T47D (cell line): ENCODE measurements around the gene LBR.
"Not testable (repeated sequence)": the region's sequence is repeated elsewhere in the genome, so short reads cannot be mapped to it uniquely, and the experiment has no call there.

Source experiments
- DNase-seq, 2 experiments: peaks; one replicate each; pipeline versions ENCODE4 v3.0.0 to v3.0.0-alpha.2; 2011 to 2012; ENCODE audit warnings: low read depth in 1 of 2, low spot score in 1 of 2
- JUND ChIP-seq: IDR thresholded peaks from 2 replicates; pipeline ENCODE4 v1.6.1; 2012; ENCODE audit warnings: low read depth
- in situ Hi-C: cut with HindIII; loops from 2 replicates; pipeline ENCODE4 v1.10.0; 2016; ENCODE audit warnings: low sequenced_read_pairs, low pct_unique_long_range_greater_than_20kb

Gene LBR

DNA sequence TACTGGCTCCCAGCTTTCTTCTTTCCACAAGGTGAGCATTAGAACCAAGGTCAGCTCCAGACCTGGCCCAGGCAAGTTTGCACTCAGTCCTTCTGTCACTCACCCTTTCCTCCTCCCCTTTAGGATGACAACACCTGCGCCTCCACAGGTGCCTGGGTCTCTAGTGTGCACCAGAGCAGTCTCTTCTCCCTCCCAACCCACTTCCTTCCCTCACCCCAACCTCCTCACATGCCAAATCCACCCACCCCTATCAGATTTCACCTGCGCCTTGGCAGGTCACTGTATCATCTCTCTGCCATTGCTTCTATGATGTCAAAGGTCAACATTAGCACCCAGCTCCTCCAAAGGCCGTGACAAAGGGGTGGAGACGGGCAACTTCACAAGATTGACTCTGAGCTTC lies 38.0 kb downstream of the LBR start:
- in situ Hi-C loops, result no loop called here
- TF ChIP-seq JUND, result no peak
- DNase-seq, result no peak

DNA sequence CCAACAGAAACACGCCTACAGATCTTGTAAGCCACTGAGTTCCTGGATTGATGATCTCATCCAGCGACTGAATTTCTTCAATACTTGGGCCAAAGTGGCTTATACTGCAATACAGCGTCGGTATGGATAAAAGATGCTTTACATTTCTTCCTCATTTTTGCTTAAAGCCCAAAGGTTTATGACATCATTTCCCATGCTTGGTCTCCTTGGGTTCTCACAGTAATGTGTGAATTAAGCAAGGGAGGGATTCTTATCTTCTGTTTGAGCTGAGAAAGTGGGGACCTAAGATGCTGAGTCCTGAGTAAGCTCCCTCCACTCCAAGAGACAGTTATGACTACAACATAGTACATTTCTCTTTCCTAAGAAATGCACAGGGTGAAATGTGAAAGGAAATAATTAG lies 39.5 kb downstream of the LBR start:
- no peak for DNase-seq
- TF ChIP-seq JUND, result no peak
- in situ Hi-C loops, result no loop called here

DNA sequence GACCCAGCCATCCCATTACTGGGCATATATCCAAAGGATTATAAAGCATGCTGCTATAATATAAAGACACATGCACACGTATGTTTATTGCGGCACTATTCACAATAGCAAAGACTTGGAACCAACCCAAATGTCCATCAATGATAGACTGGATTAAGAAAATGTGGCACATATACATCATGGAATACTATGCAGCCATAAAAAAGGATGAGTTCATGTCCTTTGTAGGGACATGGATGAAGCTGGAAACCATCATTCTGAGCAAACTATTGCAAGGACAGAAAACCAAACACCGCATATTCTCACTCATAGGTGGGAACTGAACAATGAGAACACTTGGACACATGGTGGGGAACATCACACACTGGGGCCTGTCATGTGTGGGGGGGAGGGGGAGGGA lies 41.0 kb downstream of the LBR start:
- in situ Hi-C loops, DNase-seq: not testable (repeated sequence)

DNA sequence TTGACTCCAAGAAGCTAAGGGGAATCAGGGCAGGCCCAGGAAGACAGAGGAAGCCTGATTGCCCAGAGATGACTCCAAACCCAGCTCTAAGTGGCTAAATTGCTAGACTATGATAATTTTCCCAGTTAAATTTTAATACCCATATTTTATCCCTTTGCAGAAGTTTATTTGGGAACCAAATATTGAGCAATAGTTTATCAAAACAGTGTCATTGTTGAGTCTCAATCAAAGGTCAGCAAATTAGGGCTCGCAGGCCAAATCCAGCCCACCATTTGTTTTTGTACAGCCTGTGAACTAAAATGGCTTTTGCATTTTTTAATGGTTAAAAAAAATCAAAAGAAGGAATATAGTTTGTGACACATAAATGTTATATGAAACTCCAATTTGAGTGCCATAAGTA lies 47.1 kb downstream of the LBR start:
- no peak for TF ChIP-seq JUND
- in situ Hi-C loops, result no loop called here

DNA sequence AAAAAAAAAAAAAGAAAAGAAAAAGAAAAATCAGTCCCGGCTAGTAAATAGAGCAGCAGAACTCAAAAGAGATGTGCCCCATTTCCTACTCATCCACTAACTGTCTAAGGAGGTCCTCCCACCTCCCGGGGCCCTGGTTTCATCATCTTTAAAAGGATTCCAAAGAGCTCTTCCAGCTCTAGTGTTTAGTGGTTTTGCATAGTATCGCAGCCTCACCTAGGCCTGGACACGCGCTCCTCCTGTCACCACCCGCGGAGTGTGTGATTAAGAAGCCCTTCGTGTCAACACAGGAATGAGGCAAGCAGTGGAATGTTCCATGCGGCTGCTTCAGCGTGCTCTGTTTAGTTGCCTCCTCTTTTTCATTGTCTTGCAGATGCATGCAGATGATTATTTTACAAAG lies 49.0 kb downstream of the LBR start:
- in situ Hi-C loops, result no loop called here
- DNase-seq, result peak in 1 of 2 experiments; percentile 9
- TF ChIP-seq JUND, result no peak

More for the DNA sequence above, 47.1 kb downstream of the LBR start:
- no peak for DNase-seq

DNA sequence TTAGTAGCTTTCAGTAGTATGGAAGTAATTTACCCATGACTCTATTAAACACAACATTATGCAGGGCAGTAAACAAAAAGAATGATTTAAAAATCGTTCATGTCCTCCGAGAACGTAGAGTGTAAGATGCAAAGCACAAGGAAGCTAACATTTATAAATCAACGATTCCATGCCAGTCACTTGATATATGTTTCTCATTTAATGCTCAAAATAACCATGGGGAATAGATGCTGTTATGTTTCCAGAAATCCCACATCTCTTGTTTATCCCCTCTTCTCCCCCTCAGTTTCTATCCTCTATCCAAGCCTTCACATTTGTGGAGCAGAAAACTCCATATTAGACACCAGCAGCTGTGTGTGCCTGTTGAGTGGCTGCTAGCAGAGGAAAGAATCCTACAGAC lies 52.8 kb downstream of the LBR start:
- DNase-seq, result no peak
- TF ChIP-seq JUND, result no peak
- in situ Hi-C loops, result no loop called here

DNA sequence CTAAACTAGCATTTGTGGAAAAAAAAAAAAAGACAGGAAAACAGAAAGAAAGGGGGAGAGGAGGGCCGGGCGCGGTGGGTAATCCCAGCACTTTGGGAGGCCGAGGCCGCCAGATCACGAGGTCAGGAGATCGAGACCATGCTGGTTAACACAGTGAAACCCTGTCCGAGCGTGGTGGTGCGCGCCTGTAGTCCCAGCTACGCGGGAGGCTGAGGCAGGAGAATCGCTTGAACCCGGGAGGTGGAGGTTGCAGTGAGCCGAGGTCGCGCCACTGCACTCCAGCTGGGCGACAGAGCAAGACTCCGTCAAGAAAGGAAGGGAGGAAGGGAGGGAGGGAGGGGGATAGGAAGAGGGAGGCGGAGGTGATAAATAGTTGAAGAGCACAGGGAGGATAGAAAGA lies 54.7 kb downstream of the LBR start:
- in situ Hi-C loops, result no loop called here
- TF ChIP-seq JUND, result no peak
- no peak for DNase-seq

DNA sequence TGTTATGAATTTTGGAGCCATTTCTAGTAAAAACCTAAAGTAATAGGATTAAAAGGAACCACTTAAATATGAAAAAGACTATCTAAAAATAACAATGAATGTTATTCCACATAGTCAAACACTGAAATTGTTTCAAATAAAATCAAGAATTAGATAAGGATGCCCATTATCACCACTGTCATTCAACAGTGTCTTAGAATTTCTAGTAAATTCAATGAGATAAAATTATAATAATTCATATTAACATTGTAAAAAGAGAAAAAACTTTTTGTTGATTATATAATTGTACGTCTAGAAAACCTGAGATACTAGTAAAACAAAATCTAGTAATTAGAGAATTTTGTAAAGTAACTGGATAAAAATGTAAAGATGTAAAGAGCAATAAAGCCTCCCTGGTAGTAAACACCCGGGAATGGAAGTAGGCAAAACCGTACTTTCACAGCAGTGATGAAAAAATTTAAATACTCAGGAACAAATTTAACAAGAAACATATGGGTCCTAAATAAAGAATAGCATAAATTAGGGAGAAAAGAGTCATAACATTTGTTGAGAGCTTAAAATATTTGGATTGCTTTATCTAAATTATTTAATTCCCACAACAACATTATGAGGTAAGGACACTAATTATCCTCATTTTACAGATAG lies 56.4 kb downstream of the LBR start:
- TF ChIP-seq JUND, result no peak
- in situ Hi-C loops, result no loop called here
- DNase-seq, result no peak

DNA sequence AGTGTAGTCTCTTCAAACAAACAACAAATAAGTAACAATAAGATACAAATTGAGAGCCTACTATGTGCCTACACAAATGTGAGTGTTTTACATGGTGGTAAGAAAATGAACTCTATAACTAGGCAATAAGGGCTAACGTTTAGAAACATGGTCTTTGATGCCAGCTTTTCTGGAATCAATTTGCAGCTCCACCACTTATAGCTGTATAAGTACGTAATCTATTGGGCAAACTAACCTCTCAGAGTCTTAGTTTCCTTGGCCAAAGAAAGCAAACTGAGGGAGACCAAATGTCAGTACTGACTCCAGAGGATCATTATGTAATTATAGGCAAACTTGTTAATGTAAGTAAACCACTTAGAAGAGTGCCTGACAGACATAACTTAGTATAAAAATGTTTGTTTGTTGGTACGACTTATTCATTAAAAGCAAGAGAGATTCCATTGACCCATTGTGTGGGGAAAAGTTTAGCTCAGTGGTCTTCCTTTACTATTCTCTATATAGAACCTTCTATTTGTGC lies 59.7 kb downstream of the LBR start:
- DNase-seq, result no peak
- no peak for TF ChIP-seq JUND
- in situ Hi-C loops, result no loop called here

DNA sequence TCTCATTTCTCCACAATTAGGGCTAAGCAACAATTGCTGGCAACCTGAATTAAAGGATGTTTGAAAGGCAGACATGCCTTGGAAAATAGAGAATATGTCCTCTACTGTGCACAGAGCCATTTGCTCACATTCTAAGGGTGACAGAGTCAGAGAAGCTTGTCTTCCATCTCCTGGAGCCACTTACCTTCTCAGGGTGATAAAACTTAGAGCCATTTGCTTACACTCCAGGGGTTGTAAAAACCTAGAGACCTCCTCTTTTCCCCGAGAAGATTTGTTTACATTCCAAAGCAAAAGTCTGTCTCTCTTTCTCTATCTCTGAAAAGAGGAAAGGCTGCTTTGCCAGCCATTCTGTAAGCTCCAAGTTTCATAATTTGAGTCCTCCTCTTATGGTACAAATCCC lies 61.3 kb downstream of the LBR start:
- in situ Hi-C loops, result no loop called here

DNA sequence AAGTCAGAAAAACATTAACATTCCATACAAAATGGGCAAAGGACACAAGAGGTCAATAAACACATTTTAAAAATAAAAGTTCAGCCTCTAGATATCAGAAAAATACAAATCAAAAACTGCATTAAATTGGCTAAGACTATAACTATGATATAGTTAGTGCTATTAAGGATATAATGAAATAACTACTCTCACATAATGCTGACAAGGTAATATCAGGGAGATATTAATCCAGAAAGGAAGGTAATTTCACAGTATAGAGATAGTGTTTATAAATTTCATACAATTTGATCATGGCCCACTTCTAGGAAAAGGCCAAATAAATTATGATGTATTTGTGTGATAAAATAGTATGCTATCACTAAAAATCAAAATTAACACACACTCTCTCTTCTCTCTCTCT lies 61.8 kb downstream of the LBR start:
- in situ Hi-C loops, result no loop called here
- no peak for TF ChIP-seq JUND
- DNase-seq, result no peak

More for the DNA sequence above, 61.3 kb downstream of the LBR start:
- DNase-seq, result no peak
- no peak for TF ChIP-seq JUND

DNA sequence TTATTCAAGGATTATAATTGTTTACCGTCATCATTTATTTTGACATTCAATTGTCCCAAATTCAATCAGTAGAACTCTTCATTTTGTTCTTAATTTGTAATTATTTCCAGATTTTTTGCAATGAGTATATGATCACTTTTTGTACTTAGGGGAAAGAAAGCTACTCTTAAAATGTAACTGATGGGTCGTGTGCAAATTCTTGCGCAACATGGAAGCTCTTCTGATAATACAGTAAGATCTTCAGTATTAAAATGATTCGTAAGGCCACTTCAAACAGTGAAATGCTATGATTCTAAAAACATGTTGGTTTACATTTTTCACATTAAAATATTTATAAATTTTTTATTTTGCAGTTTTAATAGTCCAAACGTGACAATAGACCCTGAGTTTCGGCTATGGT lies 63.4 kb downstream of the LBR start:
- TF ChIP-seq JUND, result no peak
- DNase-seq, result no peak
- in situ Hi-C loops, result no loop called here

DNA sequence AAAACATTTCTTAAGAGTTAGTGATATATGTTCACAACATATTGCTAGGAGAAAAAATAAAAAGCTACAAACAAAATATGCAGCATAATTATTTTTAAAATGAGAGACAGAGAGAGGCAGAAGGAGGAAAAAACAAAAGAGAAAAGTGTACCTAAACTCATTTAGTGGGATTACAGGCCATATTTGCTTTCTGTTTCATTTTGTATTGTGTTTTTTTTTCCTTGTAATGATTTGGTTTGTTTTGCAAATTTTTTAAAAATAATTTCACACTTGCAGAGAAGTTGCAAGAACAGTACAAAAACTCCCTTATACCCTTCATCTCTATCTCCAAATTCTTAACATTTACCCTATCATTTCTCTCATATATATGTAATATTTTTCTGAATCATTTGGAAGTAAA lies 65.0 kb downstream of the LBR start:
- no peak for TF ChIP-seq JUND
- no peak for DNase-seq
- in situ Hi-C loops, result no loop called here

DNA sequence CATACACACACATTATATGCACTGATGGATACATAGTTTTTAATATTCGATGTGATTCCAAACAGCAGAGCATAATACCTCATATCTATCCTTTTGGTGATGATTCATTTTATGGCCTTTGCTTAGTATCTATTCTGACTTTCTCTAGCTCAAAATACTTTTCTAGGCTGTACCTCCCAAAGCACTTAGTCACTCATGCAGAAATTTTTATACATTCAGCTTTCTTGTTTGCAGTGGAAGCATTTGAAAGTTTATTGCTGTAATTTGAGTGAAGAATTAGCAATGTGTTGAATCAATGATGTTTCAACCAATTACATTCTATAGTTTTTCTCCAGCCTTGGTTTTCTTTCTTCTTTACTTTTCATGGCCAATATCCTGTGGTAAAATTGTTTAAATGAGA lies 66.7 kb downstream of the LBR start:
- TF ChIP-seq JUND, result no peak
- DNase-seq, result no peak
- in situ Hi-C loops, result no loop called here
